ENCODE results near the gene TMEM170B.
A peak's percentile ranks its signal among the peaks of the same experiment; 100 is the strongest.

Gene TMEM170B, protein sequence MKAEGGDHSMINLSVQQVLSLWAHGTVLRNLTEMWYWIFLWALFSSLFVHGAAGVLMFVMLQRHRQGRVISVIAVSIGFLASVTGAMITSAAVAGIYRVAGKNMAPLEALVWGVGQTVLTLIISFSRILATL

DNA sequence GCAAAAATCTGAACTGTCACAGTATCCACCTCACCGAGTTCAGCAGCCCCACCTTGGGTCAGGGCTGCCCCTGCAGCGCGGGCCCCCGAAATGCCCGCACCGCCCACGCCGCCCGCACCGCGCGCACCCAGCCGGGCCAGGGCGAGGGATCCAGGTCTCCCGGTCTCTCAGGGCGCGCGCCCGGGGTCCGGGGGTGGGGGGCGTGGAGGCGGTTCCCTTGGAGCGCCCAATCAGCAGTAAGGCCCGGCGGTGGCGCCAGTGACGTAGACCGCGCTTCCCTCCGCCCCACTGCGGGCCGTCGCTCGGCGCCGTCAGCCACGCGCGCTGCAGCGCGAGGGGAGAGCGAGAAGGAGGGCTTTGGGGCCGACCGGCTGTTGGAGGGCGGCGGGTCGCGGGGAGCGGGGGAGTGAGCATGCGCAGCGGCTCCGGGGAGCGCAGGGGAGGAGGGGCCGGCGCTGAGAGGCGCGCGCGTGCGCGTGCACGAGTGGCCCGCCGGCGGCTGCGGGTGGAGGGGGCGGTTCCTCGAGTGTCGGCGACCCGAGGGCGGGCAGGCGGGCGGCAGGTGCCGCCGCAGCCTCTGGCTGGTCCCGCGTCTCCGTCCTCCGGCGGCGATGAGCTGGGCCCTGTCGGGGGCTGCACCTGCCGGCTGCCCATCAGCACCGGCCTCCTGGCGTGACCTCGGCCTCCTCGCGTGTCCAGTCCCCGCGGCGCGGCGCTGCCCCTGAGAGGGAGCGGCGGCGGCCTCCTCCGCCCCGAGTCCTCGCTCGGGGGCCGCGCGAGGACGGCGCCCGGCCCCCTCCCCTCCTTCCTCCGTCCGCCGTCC is at the start of gene TMEM170B:
Gene TMEM170B (plus strand): TSS at position 521 of the 823 bp plus-strand sequence. CDS start 529 bp downstream, outside the sequence.
- peak; percentile 96 for DNase-seq

DNA sequence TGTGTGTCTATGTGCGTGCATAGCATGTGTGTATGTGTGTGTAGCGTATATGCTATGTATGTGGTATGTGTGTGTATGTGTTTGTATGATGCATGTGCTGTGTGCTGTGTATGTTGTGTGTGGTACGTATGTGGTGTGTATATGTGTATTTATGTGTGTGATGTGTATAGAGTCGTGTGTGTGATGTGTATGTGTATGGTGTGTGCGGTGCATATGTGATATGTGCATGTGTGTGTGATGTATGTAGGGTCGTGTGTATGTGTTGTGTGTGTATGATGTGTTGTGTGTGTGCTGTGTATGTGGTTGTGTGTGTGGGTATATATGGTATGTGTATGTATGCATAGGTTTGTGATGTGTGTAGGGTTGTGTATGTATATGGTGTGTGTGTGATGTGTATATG is 46.6 kb upstream of the TMEM170B start:
- DNase-seq = no peak

DNA sequence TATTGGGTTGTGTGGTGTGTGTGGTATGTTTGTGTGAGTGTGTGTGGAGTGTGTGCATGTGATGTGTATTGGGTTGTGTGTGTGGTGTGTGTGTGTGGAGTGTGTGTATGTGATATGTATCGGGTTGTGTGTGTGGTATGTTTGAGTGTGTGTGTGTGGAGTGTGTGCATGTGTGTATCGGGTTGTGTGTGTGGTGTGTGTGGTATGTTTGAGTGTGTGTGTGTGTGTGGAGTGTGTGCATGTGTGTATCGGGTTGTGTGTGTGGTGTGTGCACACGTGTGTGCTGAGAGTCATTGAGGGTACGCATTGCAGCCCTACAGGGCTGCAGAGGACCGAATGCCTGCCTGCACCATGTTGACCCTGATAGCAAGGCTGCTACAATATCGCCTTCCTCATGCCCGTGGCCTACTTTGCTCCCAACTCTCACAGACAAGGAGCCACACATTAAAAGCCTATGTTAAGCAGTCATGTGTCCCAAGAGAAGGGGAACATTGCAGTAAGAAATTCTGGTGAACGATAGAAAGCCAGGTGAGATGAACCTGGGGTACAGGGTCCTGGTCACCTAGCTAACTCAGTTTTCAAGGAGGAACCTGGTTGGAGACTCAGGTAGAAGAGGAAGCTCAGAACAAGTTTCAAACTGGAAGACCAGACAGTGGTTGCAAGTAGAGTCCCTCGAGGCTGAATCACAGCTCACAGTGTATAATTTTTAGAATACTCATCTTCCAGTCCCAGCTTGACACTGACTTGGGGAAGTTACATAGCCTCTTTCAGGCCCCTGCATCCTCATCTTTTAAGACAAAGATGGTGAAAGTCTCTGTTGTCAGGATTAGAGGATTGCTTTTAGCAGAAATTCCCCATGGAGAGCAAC is 45.7 kb upstream of the TMEM170B start:
- no peak for DNase-seq

DNA sequence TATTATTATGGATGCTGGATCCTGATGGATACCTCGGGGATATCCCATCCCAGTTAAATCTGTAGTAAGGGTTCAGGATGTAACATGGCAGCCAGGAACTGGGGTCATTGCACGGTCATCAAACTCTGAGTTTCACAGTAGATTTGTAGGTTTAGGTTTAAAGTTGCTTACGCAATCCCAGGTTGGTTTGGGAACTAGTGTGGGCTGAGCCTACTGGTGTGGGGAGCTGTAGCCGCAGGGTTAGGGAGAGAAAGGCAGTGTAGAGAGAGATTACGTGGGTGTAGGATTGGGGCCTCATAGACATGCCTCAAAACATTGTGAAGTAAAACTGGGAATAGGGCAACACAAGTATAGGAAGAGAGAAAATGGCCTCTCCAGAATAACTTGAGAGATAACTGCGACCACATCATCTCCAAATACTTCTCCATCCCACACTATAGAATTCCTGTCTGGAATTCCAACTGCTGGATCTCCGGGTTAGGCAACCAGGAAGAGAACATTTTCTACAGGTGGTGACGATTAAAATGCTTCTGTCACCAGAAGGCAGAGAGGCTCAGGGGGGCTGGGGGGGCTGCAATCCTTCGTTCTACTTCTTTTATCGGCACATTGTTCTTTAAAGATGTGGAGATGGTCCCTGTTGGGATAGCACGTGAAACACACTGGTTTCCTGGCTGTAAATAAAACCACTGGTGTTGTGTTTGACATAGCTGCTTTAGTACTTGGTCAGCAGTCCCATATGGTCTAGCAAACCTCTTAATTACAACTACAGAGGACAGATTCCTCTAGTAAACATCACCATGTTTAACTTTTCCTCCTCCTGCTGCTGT is 44.9 kb upstream of the TMEM170B start:
- no peak for DNase-seq

DNA sequence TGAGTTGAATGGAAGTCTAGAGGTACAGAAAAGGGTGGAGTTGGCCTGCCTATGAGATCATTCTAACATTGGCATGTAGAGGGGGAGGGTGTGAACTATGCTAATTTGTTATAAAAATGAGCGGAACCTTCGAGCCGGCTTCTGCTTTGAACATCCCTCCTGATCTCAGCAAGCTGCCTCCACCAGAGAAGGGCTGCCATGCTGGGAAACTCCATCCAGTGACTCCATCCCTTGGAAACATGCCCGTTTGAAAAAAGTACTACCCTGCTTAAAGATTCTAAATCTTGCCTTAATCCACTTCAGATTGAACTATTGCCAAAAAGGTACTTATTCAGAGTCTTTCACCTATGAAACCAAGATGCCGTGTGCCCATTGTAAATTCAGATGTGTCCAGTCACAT is 43.6 kb upstream of the TMEM170B start:
- DNase-seq = no peak

DNA sequence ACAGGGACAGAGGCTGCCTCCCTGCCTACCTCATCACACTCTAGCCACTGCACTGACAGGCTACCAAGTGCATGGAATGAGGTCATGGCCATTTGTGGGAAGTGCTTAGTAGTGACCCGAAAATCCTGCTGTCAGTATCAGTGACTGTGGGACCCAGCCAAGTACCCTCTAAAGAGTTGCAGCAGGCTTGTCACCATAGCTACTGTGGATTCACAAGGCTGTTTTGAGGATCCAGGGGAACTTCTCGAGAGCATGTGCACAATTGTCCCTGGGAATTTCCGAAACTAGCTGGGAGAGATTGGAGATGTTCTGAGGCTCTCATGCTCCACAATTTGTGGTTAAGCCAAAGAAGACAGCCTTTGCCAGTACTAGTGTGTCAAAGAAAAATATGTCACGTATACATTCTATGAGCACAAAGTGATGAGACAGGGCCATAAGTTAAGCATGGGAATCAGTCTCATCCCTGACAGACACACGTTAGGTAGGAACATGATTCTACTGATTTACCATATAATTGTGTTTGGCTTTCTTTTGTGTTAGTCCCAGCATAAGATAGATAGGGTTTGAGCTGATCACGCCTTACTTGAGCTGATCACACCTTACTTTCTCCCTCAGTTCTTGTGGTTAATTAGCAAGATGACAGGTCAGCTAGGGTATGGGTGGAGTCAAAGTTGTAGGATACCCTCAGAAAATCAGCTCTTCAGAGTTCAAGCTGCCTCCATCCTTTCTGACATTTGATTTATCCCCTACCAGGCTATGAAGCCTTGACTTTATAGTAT is 42.6 kb upstream of the TMEM170B start:
- no peak for DNase-seq

DNA sequence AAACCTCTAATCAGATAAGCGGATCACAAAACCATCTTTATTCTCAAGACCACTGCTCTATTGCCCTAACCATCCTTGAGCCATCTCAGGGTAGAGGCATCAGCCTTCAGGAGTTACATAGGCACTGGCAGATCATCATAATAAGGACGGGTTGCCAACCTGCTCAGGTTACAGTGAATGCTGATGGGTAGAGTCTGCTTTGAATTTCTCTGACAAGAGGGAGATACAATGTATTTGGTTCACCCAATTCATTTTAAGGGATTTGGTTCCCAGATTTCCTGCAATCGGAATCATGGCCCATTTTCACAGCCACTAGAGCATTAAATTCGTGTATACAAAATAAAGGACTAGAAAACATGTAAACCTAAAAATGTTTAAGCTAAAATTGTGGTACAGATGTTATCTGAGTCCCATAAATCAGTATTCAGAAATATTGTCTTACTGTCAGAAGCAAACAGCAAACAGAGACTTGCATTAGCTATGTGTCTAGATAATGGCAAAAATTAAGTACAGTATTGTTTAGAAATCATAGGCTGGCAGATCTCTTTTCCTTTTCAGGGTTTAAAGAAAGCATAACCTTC is 41.9 kb upstream of the TMEM170B start:
- no peak for DNase-seq

DNA sequence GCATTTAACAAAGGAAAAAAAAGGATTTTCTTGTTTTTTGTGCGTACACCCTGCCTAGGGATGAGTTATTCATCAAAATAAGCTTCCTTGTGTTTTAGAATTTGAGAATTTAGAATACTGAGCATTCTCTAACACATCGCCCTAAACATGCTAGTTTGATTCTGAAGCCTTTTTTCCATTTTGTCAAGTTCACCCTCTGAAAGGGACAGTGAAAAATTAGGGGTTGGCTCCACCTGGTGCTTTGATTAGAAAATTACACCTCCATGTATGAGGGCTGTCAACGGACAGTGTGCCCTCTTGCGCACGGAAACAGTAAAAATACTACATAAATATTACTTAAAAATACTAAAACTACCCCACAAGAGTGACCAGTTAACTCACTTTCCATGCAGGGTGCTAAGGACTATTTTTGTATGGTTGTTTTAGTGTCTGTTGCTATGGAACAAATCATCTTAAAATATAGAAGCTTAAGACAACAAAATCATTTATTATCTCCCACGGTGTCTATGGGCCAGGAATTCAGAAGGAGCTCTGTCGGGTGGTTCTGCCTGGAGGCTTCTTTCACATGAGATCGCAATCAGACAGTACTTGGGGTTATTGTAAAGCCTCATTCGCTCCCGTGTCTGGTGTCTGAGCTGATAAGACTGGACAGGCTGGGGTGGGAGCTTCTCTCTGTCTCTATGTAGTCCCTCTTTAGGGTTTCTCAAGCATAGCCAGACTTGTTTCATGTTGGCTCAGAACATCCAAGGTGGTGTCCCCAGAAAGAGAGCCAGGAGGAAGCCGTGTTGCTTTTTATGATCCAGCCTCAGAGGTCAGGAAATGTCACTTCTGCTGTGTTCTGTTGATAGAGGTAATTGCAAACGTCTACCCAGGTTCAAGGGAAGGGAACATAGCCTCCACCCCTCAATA is 41.1 kb upstream of the TMEM170B start:
- peak; percentile 85 for DNase-seq

DNA sequence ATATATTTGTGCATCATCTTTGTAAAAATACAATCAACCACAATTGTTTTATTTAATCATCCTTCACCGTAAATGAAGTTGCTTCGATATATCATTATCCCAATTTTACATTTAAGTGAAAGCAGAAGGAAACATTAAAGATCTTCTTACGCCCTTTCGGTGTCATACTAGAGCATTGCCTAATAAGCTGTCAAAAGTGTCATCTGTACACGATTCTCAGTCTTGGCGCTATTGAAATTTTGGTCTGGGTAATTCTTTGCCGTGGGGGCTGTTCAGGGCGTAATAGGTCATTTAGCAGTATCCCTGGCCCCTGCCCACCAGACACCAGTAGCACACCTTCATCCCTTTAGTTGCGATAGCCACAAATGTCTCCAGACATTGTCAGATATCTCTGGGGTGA is 40.4 kb upstream of the TMEM170B start:
- DNase-seq = no peak

DNA sequence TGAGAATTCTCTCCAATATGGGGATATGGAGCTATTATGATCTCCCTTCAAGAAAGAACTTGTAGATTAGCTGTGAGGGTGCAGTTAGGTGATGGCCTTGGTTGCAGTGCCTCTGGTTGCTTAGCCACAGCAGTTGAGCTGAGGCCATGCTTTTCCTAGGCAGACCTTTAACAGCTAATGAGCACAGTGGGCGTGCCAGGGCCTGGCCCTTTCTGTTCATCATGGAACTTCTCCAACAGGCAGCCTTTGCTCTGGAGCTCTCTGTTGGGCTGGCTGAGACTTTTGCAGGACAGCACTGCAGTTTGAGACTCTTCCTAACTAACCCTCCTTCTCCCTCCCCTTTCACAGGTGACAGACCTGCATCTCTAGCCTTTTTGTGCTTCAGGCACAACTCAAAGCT is 39.7 kb upstream of the TMEM170B start:
- DNase-seq = no peak

DNA sequence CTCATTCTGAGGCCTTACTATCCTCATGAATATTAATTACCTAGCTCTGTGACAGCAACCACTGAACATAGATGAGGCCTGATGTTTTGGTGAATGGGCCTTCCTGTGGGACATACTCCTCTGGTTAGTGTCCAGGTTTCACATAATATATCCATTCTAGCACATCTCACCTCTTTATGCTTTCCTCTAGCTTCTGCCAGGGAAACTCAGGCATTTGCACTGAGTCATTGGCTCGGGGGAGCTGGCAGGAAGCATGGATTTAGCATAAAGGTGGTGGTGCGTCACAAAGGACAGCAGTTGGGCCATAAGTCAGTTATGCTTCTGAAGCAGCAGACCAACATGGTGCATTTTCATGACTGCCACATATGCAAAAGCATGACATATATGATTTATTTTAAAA is 37.5 kb upstream of the TMEM170B start:
- no peak for DNase-seq

DNA sequence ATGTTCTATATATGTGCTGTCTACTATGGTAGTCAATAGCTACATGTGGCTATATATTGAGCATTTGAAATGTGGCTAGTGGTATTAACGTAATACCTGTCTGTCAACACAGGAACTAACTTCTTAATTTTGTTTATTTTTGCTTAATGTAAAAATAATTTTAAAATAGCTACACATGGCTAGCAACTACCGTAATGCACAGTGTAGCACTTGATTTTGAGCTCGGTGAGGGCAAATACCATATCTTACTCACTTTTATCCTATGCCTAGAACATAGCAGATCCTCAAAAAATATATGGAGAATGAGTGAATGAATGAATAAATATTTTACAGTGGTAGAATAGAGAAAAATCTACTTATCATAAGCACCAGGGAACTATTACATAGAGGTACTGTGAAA is 28.1 kb upstream of the TMEM170B start:
- no peak for DNase-seq

DNA sequence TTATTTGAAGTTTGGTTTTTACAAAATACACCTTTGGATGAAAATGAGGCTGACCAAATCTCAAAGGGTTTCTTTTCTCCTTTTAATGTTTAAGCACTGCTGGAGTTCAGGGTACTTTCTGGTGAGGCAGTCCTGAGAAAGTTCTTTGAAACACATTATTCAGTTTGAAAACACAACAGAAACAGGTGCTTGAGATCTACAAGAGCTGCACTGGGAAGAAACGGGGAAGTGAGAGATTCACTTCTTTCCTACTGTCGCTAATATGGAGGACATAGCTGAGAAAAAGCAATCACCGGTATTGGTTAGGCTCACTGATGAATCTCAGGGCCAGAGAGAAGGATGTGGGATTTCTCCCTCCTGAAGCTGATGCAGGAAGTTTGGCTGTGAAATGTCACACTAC is 22.9 kb upstream of the TMEM170B start:
- DNase-seq = no peak

DNA sequence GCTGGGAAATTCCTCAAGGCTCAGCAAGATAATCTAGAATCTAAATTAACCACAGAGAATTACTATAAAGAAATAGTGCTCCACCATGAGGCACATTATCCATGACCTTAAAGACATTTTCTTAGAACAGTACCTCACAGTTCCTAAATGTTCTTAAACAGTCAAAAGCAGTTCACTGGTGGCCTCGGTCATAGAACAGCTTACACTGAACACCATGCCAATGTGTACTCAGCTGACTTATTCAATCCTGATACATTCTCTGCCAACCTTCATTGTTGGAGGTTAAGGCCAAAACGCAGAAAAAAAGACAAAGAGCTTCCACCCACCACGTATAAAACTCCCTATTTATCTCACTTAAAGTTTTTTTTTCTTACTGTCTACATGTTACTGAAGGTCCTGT is 21.8 kb upstream of the TMEM170B start:
- DNase-seq = no peak

DNA sequence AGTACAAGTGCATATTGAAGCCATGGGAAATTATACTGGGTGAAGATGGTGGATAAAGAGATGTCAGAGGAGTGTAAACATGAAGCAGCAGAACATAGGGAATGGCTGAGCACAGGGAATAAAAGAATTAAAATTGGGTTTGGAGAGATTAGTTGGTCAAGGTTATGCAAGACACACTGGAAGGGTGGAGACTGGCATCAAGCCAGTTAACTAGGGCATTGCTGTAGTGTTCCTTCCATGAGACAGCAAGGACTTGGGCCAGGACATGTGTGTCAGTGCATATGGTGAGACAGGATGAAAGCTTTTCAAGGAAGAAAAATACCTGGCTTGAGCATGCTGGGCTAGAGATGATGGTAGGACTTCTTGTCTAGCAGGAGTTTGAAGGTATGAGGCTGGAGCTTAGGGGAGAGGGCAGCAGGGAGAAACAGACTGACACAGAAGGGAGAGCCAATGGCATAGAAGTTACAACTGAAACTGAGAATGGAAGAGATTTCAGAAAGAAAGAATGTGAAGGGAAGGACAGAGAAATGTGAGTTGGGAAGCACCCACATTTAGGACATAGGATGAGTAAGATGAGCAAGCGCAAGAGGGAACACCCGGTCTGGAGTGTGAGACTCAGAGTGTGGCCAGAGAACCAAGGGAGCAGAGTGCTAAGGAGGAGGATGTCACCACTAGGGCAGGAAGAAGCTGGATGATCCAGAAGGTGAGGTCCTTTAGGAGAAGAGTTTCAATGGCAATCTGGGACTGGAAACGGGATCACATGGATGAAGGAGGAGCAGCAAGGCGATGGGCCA is 14.5 kb upstream of the TMEM170B start:
- no peak for DNase-seq

DNA sequence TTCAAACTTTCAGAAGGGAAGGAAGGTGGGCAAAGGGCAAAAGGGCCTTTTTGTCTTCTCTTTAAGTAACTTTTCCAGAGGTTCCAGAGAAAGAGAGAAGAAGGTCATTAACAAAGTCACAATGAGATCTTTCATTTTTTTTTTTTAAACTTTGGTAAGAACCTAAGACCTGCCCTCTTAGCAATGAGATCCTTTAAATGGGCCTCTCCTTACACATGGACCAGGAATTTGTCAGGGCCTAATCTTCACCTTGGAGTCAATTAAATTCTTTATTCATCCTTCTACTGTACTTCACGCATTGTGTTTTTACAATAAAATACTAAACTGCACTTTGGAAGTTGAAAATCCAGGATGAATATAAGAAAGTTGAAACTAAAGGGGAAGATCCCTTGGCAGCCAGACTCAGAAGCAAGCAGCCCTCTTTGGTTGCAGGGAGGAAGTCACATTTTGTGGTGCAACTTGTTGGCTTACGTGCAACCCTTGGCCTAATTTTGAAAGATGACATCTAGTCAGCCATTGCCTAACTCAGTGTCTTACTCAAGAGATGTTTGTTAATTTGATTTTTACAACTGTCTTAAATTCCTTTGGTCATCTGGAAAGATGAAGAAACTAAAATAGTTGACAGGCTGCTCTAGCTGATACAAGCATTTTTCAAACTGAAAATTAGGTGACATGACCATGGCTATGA is 11.9 kb upstream of the TMEM170B start:
- peak; percentile 31 for DNase-seq

DNA sequence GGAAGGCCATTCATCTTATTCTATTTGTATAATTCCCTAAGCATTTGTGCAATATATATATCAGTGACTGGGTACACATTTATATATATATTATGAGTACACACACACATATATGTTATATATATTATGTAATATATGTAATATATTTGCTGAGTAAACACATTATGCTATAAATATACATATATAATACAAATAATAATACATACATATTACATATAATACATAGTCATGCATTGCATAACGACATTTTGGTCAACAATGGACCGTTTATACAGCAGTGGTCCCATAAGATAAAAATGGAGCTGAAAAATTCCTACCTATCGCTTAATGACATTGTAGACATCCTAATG is 11.4 kb upstream of the TMEM170B start:
- DNase-seq = no peak

DNA sequence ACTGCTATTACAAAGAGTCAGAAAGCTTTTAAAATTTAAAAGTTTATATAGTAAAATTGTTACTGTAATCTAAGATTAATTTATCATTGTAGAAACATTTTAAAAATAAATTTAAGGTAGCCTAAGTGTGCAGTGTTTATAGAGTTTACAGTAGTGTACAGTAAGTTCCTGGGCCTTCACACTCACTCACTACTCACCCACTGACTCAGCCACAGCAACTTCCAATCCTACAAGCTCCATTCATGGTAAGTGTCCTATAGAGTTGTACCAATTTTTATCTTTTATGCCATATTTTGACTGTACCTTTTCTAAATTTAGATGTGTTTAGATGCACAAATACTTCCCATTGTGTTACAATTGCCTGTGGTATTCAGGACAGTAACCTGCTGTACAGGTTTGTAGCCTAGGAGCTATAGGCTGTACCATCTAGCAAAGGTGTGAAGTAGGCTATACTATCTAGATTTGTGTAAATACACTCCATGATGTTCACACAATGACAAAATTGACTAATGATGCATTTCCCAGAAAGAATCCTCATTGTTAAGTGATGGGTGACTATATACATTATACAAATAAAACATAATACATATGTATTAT is 10.2 kb upstream of the TMEM170B start:
- DNase-seq = no peak

DNA sequence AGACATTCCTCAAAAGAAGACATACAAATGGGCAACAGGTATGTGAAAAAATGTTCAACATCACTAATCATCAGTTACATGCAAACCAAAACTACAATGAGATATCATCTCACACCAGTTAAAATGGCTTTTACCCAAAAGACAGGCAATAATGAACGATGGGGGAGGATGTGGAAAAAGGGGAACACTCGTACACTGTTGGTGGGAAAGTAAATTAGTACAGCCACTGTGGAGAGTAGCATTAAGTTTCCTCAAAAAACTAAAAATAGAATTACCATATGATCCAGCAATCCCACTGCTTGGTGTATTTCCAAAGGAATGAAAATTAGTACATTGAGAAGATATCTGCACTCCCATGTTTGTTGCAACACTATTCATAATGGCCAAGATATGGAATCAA is 8.6 kb upstream of the TMEM170B start:
- DNase-seq = no peak
